Left renal pelvis (tissue), 4 donors: ENCODE data around the gene HCN1. TPM values are rescaled to one million over a fixed set of nuclear protein-coding genes. Genes with fewer than 3 reads are reported as not detected.
"Not testable (repeated sequence)": the region's sequence is repeated elsewhere in the genome, so short reads cannot be mapped to it uniquely, and the experiment has no call there.

Experiments used
- DNase-seq, 4 donors: peaks; one replicate each; pipeline ENCODE4 v3.0.0-alpha.2; 2013; ENCODE audit warnings: low read depth in 4 of 4, low spot score in 3 of 4
- polyA plus RNA-seq, 4 donors: library from polyadenylated mRNA; unstranded; fragments of 120-200 nt; gene quantifications; one replicate each; pipeline ENCODE4 v1.2.1, GENCODE V29; 2013; ENCODE audit not compliant: insufficient read length in 4 of 4

Gene HCN1
- polyA plus RNA-seq, 4 donors: 0.03 to 0.38 (median 0.04) TPM

DNA sequence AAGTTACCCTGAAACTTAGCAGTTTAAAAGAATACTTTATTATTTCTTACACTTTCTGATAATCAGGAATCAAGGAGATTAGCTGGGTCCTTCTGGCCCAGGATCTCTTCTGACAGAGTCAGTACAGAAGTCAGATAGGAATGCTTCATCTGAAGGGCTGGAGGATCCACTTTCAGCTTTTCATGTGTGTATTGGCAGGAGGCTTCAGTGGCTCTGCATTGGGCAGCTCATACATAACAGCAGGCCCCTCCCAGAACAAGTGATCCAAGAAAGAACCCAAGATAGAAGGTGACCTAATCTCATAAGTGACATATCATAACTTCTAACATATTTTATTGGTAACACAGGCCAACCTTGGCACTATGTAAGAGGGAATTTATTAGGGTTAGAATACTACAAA, 258.4 kb downstream of the HCN1 start:
- no peak for DNase-seq

DNA sequence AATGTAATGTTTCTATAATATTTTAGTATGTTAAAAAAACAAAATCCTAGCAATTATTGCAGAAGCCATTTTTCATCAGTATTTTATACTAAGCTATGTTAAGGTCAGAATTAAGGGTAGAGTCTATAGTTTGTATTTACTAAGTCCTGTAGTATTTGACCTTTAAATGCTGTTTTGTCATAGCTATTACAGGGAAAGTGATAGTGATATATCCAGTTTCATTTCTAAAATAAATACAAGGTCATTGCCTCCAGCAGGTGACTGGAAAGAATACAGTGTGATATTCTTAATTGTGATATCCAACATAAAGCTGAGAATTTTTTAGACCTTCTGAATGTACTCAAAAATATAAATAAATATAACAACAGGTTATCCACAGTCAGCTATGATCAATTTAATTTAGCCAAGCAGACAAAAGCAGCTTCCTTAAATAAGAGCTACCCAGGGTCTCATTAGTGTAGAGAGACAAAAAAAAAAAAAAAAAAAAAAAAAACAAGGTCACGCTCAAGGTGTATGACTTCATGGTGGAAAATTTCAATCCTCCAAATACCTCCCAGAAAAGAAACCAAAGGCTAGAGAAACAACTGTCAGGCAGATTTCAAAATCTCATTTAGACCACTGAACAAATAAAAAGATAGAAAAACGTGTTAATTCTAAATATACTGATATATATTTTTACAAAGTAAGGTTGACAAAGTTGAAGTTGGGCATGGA, 278.7 kb downstream of the HCN1 start:
- no peak for DNase-seq

DNA sequence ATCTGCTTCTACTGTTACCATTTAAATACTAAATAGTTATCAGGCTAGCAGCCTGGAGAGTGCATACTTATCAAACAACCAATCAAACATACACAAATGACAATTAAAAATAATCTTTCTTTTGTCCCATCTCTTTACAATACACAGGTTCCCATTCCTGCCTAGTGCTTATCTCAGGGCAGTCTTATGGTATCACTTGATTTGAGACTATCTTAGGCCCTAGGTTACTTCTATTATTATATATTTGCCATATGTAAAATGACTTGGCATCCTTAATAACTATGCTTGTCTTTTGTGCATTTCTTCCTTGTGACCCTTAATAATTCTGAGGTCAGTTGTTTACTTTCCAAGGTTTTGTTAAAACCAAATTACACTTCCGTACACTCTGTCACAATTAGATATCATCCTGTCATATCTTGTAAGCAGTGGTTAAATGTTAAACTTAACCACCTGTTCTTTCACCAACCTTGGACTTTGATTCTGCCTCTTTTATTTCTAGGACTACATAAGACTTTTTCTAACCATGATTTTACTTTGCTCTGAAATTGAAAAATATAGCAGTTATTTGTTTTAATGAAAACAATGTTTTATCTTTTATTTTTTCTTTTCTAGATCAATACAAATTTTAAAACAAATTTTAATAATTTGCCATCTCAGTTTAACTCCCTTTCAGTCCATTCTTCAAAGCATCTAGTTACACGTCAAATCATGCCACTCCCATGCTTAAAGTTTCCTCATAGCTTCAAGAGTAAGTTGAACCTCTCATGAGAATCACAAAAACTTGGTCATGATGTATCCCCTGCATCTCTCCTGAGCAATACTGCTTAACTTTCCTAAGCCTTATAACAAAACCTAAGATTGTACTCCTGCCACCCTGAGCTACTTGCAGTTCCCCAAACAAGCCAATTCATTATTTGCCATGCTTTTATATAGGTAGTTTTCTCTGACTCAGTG, 281.3 kb downstream of the HCN1 start:
- DNase-seq: no peak

DNA sequence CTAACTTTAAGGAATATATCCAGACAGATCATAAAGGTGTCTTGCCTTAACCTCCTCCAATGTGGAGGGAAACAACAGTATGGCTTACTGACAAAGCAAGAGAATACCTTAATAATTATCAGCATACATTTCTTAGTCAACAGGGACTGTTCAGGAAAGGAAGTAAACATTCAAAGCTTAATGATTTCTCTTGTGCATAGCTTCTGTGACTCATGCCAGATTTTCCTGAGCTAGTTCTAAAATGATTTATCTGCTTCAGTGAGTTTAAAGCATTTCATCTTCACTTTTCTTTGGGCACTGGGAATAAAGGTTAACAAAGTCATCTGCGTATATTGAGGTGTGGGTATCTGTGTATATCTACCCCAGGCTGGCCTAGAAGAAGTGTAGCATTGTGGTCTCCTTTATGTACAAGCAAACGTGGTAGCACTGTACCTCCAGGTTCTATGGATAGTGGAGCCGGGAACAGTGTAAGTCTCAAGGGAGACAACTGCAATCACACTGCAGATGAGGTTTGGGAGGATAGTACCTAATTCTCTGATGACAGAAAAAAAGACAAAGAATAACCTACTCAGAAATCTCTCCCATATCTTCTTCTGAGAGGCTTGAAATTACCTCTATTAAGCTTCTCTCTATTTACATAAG, 284.1 kb downstream of the HCN1 start:
- DNase-seq: no peak

DNA sequence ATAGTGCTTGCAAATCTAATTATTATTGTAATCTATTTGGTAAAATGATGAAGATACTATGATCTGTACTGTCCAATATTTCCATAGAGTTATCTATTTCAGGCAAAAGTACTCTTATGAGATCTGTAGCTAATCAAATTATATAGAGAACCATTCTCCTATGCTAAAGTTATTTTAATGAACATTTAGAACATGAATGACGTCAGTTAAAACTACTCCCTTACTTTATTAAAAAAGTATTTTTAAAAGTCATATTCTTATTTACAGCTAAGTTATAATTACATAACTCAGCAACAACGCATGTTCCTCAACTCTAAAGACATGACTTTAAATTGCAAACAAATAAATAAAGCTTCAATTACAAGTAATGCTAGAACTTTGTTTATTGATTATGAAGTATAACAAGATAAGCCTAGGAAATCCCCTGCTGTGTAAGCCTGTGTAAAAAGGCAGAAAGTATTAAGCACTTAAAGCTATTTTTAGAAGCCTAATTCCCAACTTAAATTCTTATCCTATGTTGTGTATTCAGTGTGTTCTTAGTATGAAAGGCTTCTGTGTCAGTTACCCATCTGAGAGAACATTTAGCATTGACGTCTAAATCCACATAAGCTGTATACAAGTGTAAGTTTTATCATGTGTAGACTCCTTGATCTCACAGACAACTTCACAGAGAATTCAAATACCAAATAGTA, 285.7 kb downstream of the HCN1 start:
- DNase-seq: no peak

DNA sequence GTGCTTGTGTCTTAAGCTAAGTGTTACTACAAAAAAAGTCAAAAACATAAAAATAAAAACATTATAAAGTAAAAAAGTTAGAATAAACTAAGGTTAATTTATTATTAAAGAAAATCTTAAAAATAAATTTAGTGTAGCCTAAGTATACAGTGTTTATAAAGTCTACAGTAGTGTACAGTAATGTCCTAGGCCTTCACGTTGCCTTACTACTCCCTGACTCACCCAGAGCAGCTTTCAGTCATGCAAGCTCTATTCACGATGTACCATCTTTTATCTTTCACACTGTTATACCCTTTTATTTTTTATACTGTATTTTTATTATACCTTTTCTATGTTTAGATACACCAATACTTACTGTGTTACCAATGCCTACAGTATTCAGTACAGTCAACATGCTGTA, 288.1 kb downstream of the HCN1 start:
- no peak for DNase-seq

DNA sequence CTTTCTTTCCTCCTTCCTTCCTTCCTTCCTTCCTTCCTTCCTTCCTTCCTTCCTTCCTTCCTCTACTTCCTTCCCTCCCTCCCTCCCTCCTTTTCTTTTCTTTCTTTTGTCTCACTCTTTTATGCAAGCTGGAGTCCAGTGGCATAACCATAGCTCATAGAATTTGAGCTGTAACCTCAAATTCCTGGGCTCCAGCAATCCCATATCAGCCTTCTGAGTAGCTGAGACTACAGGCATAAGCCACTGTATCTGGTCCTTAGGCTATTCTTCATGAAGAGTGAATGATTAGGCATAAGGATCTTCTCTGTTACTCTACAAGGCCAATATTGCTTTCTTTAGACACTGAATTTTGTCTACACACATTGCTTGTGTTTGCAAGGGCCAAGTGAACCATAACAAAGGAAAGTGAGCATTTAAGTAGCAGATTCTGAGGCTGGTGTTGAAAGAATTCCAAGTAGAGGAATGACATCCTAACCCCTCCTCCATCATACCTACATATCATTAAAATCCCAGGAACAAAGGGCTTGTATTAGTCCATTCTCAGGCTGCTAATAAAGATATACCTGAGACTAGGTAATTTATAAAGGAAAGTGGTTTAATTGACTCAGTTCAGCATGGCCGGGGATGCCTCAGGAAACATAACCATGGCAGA, 293.2 kb downstream of the HCN1 start:
- no peak for DNase-seq

DNA sequence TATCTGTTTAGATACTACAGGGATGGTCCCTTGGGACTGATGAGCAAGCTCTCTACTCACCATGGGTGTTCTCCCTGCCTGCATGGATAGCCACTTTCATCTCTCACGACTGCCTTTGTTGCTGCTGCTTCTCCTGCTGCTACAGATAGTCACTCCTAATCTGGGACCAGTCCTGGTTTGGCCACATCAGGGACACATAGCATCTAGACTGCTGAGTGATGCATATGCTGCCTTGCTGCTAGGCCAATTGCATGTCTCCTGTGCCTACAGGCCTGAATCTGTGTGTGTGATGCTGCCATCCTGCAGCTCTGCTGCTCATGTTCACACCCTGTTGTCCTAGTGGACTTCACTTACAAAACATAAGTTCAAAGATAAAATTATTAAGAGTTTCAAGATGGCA, 297.1 kb downstream of the HCN1 start:
- no peak for DNase-seq

DNA sequence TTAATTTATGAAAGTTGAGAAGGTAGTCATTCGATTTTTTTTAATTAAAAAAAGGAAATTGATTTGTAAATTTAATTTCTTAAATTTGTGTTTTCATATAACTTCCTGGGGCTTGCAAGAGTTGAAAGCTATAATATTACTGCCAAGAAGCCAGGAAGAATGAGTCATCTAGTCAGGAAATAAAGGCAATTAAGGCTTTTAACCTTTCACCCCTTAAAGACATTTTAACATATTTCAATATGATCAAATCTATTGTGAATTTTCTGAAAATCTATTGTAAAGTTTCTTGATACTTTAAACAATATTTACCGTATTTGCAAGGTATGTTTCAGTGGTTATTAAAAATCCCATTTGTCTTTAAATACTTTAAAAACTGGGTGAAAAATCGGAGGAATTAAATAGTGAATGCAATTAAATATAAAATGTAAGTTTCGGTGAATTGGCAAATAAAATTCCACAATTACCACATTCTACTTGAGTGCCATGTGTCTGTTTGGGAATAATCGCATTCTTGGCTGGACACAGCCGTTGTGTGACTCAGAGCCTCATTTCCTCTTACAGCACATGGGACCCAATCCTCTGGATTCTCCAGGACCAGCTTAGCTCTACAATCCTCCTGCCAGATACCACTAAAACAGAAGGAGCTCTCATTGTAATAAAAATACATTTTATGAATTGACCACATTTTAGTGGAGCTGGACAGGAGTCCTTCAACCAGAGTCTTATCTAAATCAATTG, 310.7 kb downstream of the HCN1 start:
- DNase-seq: no peak

DNA sequence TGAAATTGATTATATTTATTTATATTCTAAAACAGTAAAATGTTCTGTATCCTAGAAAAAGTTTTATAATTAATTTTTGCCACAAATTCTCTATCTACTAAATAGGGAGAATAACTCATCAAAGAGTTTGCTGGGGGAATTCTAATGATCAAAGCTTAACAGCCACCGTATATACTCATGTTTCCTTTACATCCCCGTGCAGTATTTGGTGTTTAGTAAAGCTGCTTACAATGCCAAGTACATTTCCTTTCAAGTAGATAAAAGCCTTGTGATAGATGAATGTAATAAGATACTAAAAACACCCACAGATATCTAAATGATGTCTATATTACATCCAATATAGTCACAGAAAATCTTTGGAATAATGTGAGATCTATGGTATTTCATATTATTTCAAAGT, 312.2 kb downstream of the HCN1 start:
- DNase-seq: no peak

DNA sequence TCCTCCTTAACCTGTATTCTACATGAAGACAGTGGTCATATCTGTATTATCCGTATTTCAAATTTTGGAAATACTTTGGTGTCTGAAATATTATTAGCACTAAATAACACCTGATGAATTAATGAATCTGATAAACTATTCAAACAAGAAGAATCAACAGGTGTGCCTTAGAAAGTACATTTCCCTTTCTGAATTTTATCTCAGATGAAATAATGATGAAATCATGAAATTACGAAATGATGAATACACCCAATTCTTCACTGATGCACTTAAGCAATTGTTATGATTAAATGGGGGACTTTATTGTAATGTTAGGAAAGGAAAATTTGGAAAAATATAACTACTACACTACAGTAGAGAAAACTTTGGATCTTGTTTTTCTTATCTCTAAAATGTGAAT, 313.6 kb downstream of the HCN1 start:
- no peak for DNase-seq

DNA sequence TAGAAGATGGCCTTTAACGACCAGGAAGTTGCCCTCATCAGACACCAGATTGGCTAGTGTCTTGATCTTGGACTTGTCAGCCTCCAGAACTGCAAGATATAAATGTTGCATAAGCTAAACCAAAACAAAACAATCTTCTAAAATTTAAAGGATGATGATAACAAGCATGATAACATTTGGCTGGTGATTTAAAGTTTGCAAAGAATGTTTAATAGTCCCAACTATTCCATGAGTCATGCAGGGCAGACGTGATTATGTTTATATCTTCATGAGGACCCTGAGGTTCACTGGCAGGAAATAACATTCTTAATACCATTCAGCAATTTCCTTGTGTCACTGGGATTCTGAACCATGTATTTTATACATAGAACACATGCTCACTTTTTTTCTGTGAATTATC, 319.8 kb downstream of the HCN1 start:
- no peak for DNase-seq

DNA sequence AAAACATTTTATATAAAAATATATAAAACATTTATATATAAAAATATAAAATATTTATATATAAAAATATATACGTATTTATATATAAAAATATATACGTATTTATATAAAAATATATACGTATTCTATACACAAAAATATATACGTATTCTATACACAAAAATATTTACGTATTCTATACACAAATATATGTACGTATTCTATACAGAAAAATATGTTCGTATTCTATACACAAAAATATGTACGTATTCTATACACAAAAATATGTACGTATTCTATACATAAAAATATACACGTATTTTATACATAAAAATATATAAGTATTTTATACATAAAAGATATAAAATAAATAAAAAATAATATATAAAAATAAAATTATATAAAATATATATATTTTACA, 323.6 kb downstream of the HCN1 start:
- DNase-seq: no peak

DNA sequence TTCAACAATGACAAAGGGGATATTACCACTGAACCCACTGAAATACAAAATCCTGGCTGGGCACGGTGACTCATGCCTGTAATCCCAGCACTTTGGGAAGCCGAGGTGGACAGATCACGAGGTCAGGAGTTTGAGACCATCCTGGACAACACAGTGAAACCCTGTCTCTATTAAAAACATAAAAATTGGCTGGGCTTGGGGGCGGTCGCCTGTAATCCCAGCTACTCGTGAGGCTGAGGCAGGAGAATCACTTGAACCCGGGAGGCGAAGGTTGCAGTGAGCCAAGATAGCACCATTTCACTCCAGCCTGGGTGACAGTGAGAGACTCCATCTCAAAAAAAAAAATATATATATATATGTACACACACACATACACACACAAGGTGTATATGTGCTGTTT, 324.8 kb downstream of the HCN1 start:
- DNase-seq: not testable (repeated sequence)

DNA sequence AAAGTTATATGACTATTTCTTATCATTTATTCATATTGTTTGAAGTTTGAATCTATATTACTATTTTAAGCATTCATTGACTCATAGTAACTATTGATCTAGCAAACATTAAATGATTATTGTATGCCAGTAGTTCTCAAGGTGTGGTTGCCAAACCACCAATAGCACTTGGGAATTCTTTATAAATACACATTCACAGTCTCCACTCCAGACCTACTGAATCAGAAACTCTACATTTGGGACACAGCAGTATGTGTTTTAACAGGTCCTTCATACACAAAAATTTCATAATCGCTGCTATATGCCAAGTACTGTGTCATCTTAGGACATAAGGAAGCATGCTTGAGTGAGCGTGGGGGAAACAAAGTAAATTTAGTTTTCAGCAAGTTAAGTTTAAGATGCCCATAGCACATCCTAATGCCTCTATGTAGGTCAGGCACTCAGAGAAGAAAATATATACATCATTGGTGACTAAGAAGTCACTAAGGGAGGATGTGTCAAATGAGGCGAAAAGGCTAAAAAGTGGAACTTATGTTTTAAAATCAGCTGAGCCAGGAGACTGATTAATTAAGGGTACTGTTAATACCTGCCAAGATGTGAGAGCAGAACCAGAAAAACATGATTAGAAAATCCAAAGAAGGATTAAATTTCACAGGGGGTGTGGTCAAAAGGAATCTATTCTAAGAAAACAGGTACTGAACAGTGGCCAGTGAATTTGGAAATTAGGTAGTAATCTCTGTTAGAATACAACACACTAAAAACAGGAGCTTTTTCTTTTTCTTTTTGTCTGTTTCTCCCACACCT, 340.8 kb downstream of the HCN1 start:
- no peak for DNase-seq

DNA sequence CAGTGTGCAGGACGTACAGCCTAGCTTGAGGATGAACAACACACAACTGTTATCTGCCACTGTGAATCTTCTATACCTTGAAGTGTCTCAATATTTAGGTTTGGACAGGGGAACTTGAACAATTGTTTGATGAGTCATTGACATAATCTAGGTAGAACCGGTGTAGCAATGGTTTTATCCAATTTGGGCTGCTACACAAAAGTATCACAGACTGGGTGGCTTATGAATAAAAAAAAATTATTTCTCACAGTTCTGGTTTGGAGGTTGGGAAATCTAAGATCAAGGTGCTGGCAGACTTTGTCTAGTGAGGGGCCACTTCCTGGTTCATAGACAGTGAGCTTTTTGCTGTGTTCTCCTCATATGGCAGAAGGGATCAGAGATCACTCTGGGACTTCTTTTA, 359.7 kb downstream of the HCN1 start:
- DNase-seq: no peak

DNA sequence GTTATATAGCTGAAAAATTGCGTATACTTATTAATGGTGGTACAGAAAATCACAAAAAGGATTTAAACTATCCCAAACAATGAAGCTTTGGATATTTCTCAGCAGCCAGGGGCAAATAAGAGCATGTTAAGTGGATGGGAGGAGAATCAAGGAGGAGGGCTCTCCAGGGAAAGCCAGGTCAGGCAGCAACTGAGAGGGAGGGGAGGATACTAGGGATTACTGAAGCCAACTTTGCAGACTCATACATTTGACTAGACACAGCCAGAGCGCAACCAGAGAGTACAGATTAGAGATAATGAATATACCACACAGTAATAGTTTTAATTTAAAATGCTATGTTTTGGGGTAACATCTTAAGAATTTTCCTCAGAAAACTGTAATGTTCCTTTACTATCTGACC, 360.2 kb downstream of the HCN1 start:
- no peak for DNase-seq

DNA sequence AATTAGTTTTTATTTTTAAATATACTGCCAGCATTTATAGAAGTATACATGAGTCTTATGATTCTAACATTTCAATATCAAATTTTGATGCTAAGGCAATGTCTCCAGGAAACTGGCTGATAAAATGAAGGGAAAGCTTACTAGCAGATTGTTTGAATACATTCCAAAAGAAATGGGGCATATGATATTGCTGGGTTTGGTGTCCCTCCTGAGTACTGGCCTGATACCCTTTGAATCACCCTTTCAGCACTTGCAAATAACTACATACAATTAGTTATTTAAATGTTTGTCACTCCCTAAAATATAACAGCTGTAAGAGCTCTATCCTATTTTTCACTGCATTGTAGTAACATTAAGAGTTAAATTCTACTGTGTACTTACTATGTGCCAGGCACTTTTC, 360.8 kb downstream of the HCN1 start:
- no peak for DNase-seq

DNA sequence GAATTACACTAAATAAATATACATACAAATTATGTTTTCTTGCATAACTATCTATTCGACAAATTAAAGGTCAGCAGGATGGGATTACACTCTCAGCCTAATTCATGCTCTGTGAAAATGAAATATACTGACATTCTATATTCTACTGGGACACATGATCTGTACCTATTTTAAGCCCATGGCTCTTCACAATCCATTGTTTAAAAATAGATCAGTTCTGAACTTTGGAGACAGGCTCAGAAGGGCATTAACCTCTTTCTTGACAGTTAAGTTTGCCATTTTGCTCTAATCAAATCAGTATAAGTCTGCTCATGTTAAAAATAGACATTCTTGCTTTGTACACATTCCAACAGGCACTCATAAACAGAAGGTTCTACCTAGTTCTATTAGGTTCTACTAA, 361.2 kb downstream of the HCN1 start:
- DNase-seq: no peak
